HG03095 (cell line): ENCODE measurements around the gene HAPLN3.

Source experiments
- ATAC-seq: cut with Tn5 transposase; IDR thresholded peaks from one replicate; pipeline ENCODE4 v1.9.1; 2021; ENCODE audit warnings: moderate library complexity; ENCODE audit not compliant: unreplicated experiment

HAPLN3 gene

DNA sequence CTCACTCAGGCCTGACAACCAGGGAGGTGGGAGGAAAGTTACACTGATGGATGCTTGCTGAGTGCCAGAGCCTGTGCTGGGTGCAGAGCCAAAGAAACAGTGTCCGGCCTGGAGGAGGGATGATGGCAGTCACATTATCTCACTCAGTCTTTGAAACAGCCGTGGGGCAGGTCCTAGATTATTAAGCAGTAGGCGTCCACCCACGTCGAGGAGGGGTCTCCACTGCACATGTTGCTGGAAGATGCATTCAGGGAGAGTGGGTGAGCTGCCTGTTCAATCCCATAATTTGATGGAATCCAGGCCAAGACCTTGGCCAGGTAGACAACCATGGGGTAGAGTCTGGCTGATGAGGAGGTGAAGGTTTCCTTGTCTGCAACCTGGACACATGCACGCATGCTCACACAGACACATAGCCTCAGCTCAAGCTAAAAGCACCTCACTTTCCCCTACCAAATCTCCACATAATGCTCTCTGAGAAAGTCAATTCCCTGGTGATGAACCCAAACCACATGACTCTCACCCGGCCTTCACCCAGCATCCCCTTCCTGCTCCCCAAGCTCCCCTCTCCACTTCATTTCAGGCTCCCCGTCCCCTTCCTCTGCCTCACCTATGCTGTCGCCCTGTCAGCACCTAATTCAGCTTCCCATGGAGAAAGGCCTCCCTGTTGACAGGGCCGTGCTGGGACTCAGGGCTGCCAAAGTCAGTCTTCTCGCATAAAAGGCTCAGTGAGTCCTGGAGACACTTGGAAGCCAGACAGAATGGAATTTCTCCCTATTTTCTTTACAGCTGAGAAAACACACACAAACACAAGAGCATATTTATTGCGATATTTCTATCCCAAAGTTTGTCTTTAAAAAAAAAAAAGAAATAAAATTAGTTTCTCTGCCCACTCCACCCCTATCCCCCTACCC, 62.3 kb downstream of the HAPLN3 start:
- ATAC-seq, result no peak

DNA sequence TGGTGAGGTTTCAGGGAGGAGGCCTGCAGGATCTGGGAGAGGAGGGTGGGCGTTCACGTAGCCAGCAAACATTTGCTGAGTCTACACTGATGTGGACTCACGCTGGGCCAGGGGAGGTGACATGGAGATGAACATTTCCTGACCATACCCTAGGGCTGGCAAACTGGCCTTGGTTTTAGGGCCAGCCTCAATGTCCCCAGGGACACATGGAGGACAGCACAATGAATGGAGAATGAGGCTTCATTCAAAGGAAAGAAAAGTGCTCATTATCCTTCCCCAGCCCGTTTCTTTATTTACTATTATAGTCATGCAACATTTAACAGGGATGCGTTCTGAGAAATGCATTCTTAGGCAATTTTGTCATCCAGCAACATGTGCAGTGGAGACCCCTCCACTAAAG, 65.3 kb downstream of the HAPLN3 start:
- no peak for ATAC-seq

DNA sequence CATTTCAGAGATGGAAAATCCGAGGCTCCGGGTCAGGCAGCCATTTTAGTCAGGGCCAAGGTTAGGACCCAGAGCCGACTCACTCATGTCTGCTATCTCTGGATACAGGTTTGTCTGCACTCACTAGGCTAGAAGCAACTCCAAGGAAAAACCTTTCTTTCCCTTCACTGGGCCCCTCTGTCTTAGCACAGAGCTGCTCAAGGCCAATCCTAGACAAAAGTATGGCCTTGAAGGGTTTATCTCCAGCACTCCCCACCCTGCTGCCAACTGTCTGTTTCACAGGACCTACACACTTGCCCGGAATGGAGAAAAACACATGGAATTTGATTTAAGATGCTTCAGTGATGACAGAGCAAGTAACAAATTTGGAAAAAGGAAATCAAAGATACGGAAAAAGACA, 66.6 kb downstream of the HAPLN3 start:
- ATAC-seq, result no peak
